ENCODE results near the gene SAMD1. TPM values are rescaled to one million over a fixed set of nuclear protein-coding genes. Genes with fewer than 3 reads are reported as not detected.

Gene SAMD1
- total and polyA plus RNA-seq, 9 of the 15 experiments (the other 6 are each of a cell fraction or from before 2014, with no cell fraction given), result 2.9 to 96.0 (median 43.5) TPM

DNA sequence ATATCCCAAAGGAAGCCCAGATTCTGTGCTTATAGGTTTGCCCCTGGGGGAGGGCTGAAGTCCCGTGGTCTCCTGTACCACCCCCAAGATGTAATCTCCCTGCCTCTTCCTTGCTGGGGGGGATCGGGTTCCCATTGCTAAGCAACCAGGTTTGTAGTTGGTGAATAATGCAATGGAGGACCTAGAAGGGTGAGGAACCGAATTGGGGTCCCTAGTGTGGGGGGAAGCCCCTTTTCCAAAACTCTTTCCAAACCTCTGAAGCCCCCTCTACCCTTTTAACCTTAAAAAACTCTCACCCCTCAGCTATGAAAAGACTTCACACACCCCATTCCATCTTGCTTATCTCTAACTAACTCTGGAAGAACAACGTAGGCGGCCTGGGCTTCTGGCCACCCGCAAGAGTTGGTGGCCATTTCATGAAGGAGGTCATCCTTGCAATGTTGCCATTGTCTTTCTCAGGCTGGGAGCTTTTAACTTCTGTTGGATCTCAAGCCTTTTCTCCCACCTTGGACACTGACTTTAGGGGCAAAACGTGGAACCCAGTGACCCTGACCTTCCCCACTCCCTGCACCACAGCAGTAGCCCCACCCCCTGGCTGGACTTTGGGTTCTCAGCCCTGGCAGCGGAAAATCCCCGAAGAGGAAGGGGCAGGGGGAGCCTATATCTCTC is 29.3 kb downstream of the SAMD1 start (continued):
- TF ChIP-seq ZNF609 (CRISPR knock-in tag; IDR thresholded peaks at IDR 0.05; ENCODE audit: borderline replicate concordance), result no peak
- peak; percentile 57 for TF ChIP-seq NFRKB (IDR thresholded peaks at IDR 0.05; ENCODE audit: low read depth)
- TF ChIP-seq CBFA2T2 (conservative IDR thresholded peaks at IDR 0.05), result peak; percentile 4; the same call in 1 of the 2 replicates
- TF ChIP-seq BHLHE40 (IDR thresholded peaks at IDR 0.05; ENCODE audit: low read length), result 0 out of 2 replicates have a peak, but pooled peaks have one; percentile 11
- no peak for TF ChIP-seq CREB1 (IDR thresholded peaks at IDR 0.05)
- no peak for TF ChIP-seq CREB1 (CRISPR knock-in tag; IDR thresholded peaks at IDR 0.05)
- no peak for TF ChIP-seq CC2D1A (IDR thresholded peaks at IDR 0.05)
- no peak for TF ChIP-seq ZBTB34 (CRISPR knock-in tag; IDR thresholded peaks at IDR 0.05)
- TF ChIP-seq E2F3 (CRISPR knock-in tag; IDR thresholded peaks at IDR 0.05), result no peak
- TF ChIP-seq ZNF449 (CRISPR knock-in tag; IDR thresholded peaks at IDR 0.05), result no peak
- 0 out of 2 replicates have a peak, but pooled peaks have one; percentile 41 for TF ChIP-seq KLF1 (tag; IDR thresholded peaks at IDR 0.05)
- TF ChIP-seq, protein P1, sequence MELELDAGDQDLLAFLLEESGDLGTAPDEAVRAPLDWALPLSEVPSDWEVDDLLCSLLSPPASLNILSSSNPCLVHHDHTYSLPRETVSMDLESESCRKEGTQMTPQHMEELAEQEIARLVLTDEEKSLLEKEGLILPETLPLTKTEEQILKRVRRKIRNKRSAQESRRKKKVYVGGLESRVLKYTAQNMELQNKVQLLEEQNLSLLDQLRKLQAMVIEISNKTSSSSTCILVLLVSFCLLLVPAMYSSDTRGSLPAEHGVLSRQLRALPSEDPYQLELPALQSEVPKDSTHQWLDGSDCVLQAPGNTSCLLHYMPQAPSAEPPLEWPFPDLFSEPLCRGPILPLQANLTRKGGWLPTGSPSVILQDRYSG (tag; conservative IDR thresholded peaks at IDR 0.05; ENCODE audit: low read depth), result 0 out of 2 replicates have a peak, but pooled peaks have one; percentile 27
- no peak for TF ChIP-seq TCF3 (CRISPR knock-in tag; IDR thresholded peaks at IDR 0.05)
- no peak for TF ChIP-seq ZNF398 (CRISPR knock-in tag; IDR thresholded peaks at IDR 0.05)
- 0 out of 2 replicates have a peak, but pooled peaks have one; percentile 13 for TF ChIP-seq PTBP1 (IDR thresholded peaks at IDR 0.05; ENCODE audit: low read depth, low read length)
- no peak for TF ChIP-seq FOXA1 (IDR thresholded peaks at IDR 0.05; ENCODE audit: borderline replicate concordance)
